Heart left ventricle (tissue), 13 donors: Measurements from ENCODE around the gene PSMG4.

ENCODE experiments used
- POLR2A ChIP-seq, 2 donors: fragments of 450-650 bp; IDR thresholded peaks; one replicate each; pipeline ENCODE4 v1.6.1; 2017; ENCODE audit warnings: antibody characterized with exemption in 2 of 2, mild to moderate bottlenecking in 2 of 2, moderate library complexity in 2 of 2
- TF ChIP-seq, protein P1 (sequence below), 12 donors: fragments of 200-600 bp; sonication (generic) in 4 of 12; IDR thresholded peaks; one replicate each; pipeline versions ENCODE4 v1.5.0 to v1.8.0; 2018 to 2022; ENCODE audit warnings: antibody characterized with exemption in 12 of 12, mild to moderate bottlenecking in 5 of 12
- donor health status: ischemic (EF 13 %, LVEDD 7.1; RV severe dilation, severe dysfunction).
- donor health status: DM: no; HTN: yes; CAD: no.
- donor health status: DM: no; HTN: no; CAD: no.
- donor health status: ischemic (EF 25% LVEDD 6.9; RV normal size, moderate dysfunction).
- donor health status: ischemic (EF 25% LVEDD 5.7; RV mildly dilated, moderate dysfunction).
- donor health status: ischemic (EF 35%, LVEDD 5.7; RV mildly dilated, moderate dysfunction).
- donor health status: nonischemic (EF 11% LVEDD 7.7; RV severe dilation, severe dysfunction).
- donor health status: DM: yes; HTN: yes; CAD: no.
- donor health status: PGD.
- donor health status: ischemic (EF 29% LVEDD 5.4; RV normal size, mild dysfunction).
- donor health status: nonischemic (EF 23%, LVEDD 6.1; RV moderate dilation, normal function).

DNA sequence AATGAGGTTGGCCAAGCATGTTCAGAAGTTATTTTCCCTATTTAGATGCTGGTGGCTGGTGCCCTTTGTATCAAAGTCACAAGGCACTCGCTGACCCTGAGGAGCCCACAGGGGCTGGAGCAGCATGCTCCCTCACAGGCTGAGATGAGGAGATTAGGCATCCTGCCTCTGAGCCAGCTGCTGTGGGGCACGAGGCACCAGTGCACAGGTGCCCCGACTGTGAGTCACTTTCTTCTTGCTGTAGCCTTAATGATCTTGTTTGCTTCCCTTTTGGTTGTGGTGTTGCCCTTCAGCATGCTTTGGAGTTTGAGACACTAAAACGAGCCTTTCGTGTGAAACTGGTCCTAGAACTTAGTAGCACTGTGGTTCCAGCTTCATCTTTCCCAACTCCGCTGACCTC, 4.3 kb downstream of the PSMG4 start:
- TF ChIP-seq, protein P1, sequence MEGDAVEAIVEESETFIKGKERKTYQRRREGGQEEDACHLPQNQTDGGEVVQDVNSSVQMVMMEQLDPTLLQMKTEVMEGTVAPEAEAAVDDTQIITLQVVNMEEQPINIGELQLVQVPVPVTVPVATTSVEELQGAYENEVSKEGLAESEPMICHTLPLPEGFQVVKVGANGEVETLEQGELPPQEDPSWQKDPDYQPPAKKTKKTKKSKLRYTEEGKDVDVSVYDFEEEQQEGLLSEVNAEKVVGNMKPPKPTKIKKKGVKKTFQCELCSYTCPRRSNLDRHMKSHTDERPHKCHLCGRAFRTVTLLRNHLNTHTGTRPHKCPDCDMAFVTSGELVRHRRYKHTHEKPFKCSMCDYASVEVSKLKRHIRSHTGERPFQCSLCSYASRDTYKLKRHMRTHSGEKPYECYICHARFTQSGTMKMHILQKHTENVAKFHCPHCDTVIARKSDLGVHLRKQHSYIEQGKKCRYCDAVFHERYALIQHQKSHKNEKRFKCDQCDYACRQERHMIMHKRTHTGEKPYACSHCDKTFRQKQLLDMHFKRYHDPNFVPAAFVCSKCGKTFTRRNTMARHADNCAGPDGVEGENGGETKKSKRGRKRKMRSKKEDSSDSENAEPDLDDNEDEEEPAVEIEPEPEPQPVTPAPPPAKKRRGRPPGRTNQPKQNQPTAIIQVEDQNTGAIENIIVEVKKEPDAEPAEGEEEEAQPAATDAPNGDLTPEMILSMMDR (IDR thresholded peaks at IDR 0.05), result no peak
- TF ChIP-seq POLR2A (IDR thresholded peaks at IDR 0.05), result no peak
